Fibroblast of villous mesenchyme (primary cell): ENCODE data around the gene WNT8A. TPM values are rescaled to one million over a fixed set of nuclear protein-coding genes. Genes with fewer than 3 reads are reported as not detected.
"Not testable (repeated sequence)": the region's sequence is repeated elsewhere in the genome, so short reads cannot be mapped to it uniquely, and the experiment has no call there.

ENCODE experiments used
- DNase-seq: peaks from one replicate; pipeline ENCODE4 v3.0.0-alpha.2; 2010; ENCODE audit warnings: low read depth
- H3K4me3 ChIP-seq: 2 replicates; pipeline ENCODE4 v1.5.1; 2011; ENCODE audit warnings: low read depth, mild to moderate bottlenecking, low read length
- total RNA-seq: library from RNA; depleted of rRNA; stranded (reverse); fragments of >200 nt; gene quantifications from 2 replicates; pipeline ENCODE4 v1.2.3, GENCODE V29; 2012
- TF ChIP-seq, protein P1 (sequence below): IDR thresholded peaks from 2 replicates; pipeline ENCODE4 v1.5.1; 2012; ENCODE audit warnings: low read depth, mild to moderate bottlenecking, low read length; ENCODE audit not compliant: insufficient read depth

WNT8A gene
- not detected in 2 replicates for total RNA-seq

DNA sequence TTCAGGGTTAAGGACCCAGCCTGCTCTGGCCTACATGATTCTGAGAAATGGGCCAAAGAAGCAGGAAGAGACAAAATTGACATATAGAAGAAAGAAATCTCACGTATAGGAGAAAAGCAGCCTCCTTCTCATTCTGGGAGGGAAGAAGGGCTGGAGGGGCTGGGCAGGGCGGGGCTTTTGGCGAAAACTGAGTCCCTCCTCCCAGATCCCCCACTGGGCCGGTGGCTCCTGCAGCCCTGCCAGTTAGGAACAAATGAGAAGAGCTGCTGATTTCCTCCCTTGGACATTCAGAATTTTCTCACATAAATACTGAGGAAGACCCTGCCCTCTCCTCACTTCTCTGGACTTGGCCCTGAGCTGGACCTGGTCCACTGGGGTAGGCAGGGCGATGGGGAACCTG, at the start of gene WNT8A:
TSS of gene WNT8A (plus strand) at position 332 of the 400 bp plus-strand sequence. CDS start 95 bp downstream, outside the sequence.
- TF ChIP-seq, protein P1, sequence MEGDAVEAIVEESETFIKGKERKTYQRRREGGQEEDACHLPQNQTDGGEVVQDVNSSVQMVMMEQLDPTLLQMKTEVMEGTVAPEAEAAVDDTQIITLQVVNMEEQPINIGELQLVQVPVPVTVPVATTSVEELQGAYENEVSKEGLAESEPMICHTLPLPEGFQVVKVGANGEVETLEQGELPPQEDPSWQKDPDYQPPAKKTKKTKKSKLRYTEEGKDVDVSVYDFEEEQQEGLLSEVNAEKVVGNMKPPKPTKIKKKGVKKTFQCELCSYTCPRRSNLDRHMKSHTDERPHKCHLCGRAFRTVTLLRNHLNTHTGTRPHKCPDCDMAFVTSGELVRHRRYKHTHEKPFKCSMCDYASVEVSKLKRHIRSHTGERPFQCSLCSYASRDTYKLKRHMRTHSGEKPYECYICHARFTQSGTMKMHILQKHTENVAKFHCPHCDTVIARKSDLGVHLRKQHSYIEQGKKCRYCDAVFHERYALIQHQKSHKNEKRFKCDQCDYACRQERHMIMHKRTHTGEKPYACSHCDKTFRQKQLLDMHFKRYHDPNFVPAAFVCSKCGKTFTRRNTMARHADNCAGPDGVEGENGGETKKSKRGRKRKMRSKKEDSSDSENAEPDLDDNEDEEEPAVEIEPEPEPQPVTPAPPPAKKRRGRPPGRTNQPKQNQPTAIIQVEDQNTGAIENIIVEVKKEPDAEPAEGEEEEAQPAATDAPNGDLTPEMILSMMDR = no peak

GRCh38 chr5:138035605-138036537, 48.0 kb upstream of the WNT8A start:
- no peak overlapping the region for H3K4me3 ChIP-seq
- DNase-seq = peak; percentile 91
- TF ChIP-seq, protein P1 = peak; percentile 90

More for the DNA sequence above, at the start of gene WNT8A:
- H3K4me3 ChIP-seq = no peak within 1 kb of the TSS
- DNase-seq = no peak

DNA sequence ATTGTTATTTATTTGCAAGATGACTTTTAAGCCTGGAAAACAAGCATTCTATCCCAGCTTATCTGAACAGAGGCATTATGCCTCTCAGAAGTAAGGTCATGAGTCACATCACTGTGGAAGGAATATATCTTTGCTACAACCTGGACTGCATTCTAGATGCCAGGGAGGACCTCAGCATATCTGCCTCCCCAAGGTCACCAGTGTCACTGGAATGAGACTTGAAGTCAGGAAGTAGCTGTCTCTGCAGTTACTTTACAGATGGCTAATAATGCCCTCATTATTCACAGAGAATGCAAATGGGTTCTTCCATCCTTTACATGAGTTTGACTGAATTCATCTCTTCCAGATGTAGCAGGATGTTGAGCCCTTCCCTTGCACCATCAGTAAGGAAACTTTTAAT, 46.6 kb upstream of the WNT8A start:
- no peak overlapping the region for H3K4me3 ChIP-seq
- TF ChIP-seq, protein P1 = no peak
- no peak for DNase-seq

GRCh38 chr5:138037907-138038633, 45.8 kb upstream of the WNT8A start:
- DNase-seq = no peak
- TF ChIP-seq, protein P1 = no peak

DNA sequence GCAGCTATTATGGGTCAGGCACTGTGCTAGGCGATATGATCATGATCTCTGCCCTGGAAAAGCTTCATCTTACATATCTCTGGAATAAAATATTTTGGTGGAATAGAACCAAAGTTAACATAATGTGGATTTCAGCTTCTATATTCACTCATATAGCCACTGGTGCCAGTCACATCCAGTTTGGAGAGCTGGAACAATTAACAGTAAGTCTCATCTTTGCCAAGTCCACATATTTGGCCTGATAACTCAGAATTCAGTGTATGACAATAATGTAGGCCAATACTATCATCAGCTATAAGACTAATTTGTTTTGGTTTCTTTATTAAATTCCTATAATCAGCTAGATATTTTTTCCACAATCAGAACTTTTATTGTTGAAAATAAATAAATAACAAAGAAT, 45.0 kb upstream of the WNT8A start:
- DNase-seq = no peak
- H3K4me3 ChIP-seq = no peak overlapping the region
- TF ChIP-seq, protein P1 = no peak

More at GRCh38 chr5:138037907-138038633, 45.8 kb upstream of the WNT8A start:
- H3K4me3 ChIP-seq = no peak overlapping the region

- H3K4me3 ChIP-seq, DNase-seq: not testable (repeated sequence)
These were observed 38.5 kb upstream of the WNT8A start for GRCh38 chr5:138045283-138045682.
